K562 (cell line): ENCODE data around the gene SYNGR3. TPM values are rescaled to one million over a fixed set of nuclear protein-coding genes. Genes with fewer than 3 reads are reported as not detected.

ENCODE experiments used
- ATF3 ChIP-seq, 2 experiments: fragments of 450-650 bp in 1 of 2; sonication (generic) in 1 of 2; formaldehyde crosslinking in 1 of 2; IDR thresholded peaks in 1 of 2; conservative IDR thresholded peaks in 1 of 2; 2 replicates each; pipeline versions ENCODE4 v1.6.1 to v1.8.1; 2016 to 2023; ENCODE audit warnings: mild to moderate bottlenecking in 2 of 2, moderate library complexity in 2 of 2, inconsistent platforms in 1 of 2, missing genetic modification reagents in 1 of 2
- DMBX1 ChIP-seq: fragments of 250-450 bp; sonication (Bioruptor Pico); IDR thresholded peaks from 2 replicates; pipeline ENCODE4 v1.8.0; 2022; ENCODE audit warnings: inconsistent platforms, mild to moderate bottlenecking, moderate library complexity, borderline replicate concordance
- E2F6 ChIP-seq, 2 experiments: IDR thresholded peaks; 2 replicates each; pipeline ENCODE4 v1.6.1; 2011; ENCODE audit warnings: borderline replicate concordance in 1 of 2, control low read depth in 1 of 2, low read depth in 1 of 2, low read length in 1 of 2, mild to moderate bottlenecking in 1 of 2, mixed read lengths in 1 of 2, moderate library complexity in 1 of 2; ENCODE audit not compliant: insufficient read depth in 1 of 2, insufficient read length in 1 of 2, poor library complexity in 1 of 2, severe bottlenecking in 1 of 2; ENCODE audit errors: extremely low read depth in 1 of 2
- GATA2 ChIP-seq: sonication (generic); formaldehyde crosslinking; IDR thresholded peaks from 2 replicates; pipeline ENCODE4 v1.4.0; 2020; ENCODE audit warnings: mild to moderate bottlenecking, missing genetic modification reagents
- MEF2D ChIP-seq: conservative IDR thresholded peaks from 2 replicates; pipeline ENCODE4 v1.6.1; 2016; ENCODE audit warnings: low read depth, missing genetic modification characterization, missing compliant biosample characterization
- NCOA1 ChIP-seq: fragments of 450-650 bp; IDR thresholded peaks from 2 replicates; pipeline ENCODE4 v1.6.1; 2016; ENCODE audit warnings: low read depth
- RCOR1 ChIP-seq, 2 experiments: IDR thresholded peaks; 2 replicates each; pipeline ENCODE4 v1.6.1; 2012; ENCODE audit warnings: low read depth in 2 of 2, low read length in 2 of 2, borderline replicate concordance in 1 of 2, improper control_type of control experiment in 1 of 2
- ZBTB43 ChIP-seq: sonication (generic); formaldehyde crosslinking; IDR thresholded peaks from 2 replicates; pipeline ENCODE4 v1.8.0; 2023; ENCODE audit warnings: mild to moderate bottlenecking, missing genetic modification reagents
- ZNF124 ChIP-seq: sonication (generic); formaldehyde crosslinking; IDR thresholded peaks from 2 replicates; pipeline ENCODE4 v1.8.1; 2022; ENCODE audit warnings: missing genetic modification reagents
- ZNF318 ChIP-seq, 2 experiments: fragments of 450-650 bp; IDR thresholded peaks; 2 replicates each; pipeline ENCODE4 v1.6.1; 2016; ENCODE audit warnings: mild to moderate bottlenecking in 2 of 2, borderline replicate concordance in 1 of 2, low read depth in 1 of 2, moderate library complexity in 1 of 2
- ZNF766 ChIP-seq: fragments of 200-800 bp; sonication (Bioruptor generic); conservative IDR thresholded peaks from 2 replicates; pipeline ENCODE4 v1.6.1; 2016; ENCODE audit warnings: missing genetic modification characterization, missing compliant biosample characterization
- polyA plus RNA-seq, 8 experiments: library from polyadenylated mRNA; depleted of rRNA in 4 of 8; stranded (reverse) in 5 of 8; unstranded in 3 of 8; fragments of >200 nt; fragmentation: Nextera tagmentation in 2 of 8; fragmentation: Illumina TruSeq in 1 of 8; extraction: Ambion mirVana in 2 of 8; extraction: Trizol in 1 of 8; gene quantifications; 2 replicates each; pipeline versions ENCODE4 v1.2.1 to v1.2.3, GENCODE V29; 2011 to 2014; ENCODE audit warnings: inconsistent platforms in 1 of 8, missing spikeins in 1 of 8
- total RNA-seq, 7 experiments: library from RNA; depleted of rRNA in 6 of 7; stranded (reverse); fragments of >200 nt in 6 of 7; fragmentation: Illumina TruSeq in 2 of 7; extraction: Trizol in 2 of 7; gene quantifications; 2 replicates each; pipeline versions ENCODE4 v1.2.1 to v1.2.3, GENCODE V29; 2011 to 2021; ENCODE audit warnings: low replicate concordance in 1 of 7
- TF ChIP-seq, protein P1 (sequence below): fragments of 450-650 bp; IDR thresholded peaks from 2 replicates; pipeline ENCODE4 v1.6.1; 2016; ENCODE audit warnings: missing biosample characterization, missing genetic modification characterization

The SYNGR3 gene
- total and polyA plus RNA-seq, 9 of the 15 experiments (the other 6 are each of a cell fraction or from before 2014, with no cell fraction given), result 3.7 to 69.2 (median 36.3) TPM

DNA sequence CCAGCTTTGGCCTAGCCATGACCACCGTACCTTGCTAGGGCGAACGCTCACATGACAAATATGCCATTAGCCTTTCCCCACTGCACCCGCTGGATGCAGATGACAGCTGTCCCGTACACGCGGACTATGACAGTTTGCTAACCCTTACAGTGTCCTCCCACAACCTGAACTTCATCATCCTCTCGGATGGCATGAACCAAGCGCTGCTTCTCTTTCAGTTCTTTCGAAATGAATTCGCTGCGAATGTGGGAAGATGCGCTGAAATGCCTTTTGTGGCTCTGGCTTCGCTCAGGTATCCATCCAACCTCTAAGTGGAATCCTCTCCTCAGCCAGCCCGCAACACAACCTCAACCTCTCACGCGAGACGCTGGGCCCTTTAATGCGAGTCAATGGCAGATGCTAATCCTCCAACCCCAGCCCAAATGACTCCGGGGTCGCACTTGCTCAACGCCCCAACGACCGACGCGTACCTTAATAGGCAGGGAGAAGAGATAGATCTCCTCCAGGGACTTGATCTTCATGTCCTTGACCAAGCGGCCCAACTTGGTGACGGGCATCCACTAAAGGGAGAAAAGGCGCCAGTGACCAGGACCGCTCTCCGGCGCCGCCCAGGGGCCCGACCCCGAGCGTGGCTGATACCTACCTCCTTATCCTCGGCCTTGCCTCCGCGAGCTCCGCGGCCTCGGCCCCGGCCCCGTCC, 25.8 kb upstream of the SYNGR3 start (continued):
- TF ChIP-seq, protein P1, sequence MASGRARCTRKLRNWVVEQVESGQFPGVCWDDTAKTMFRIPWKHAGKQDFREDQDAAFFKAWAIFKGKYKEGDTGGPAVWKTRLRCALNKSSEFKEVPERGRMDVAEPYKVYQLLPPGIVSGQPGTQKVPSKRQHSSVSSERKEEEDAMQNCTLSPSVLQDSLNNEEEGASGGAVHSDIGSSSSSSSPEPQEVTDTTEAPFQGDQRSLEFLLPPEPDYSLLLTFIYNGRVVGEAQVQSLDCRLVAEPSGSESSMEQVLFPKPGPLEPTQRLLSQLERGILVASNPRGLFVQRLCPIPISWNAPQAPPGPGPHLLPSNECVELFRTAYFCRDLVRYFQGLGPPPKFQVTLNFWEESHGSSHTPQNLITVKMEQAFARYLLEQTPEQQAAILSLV (tag), result no peak
- TF ChIP-seq NCOA1 (no peak), ZBTB43 (CRISPR knock-in tag) (peak; percentile 17; the same call in 1 of the 2 replicates), ZNF124 (CRISPR knock-in tag) (no peak), ZNF766 (CRISPR knock-in tag) (no peak), ATF3 (IDR thresholded peaks at IDR 0.05) (no peak), ATF3 (CRISPR knock-in tag; conservative IDR thresholded peaks at IDR 0.05) (peak; percentile 83), MEF2D (tag) (no peak), E2F6 (IDR thresholded peaks at IDR 0.05; ENCODE audit: borderline replicate concordance in 1 of 2, extremely low read depth in 1 of 2, insufficient read depth in 1 of 2, insufficient read length in 1 of 2, low read depth in 1 of 2, low read length in 1 of 2, poor library complexity in 1 of 2, severe bottlenecking in 1 of 2) (no peak), DMBX1 (CRISPR knock-in tag) (0 out of 2 replicates have a peak, but pooled peaks have one; percentile 48), GATA2 (CRISPR knock-in tag) (no peak), ZNF318 (IDR thresholded peaks at IDR 0.05; ENCODE audit: borderline replicate concordance in 1 of 2, low read depth in 1 of 2) (no peak), RCOR1 (IDR thresholded peaks at IDR 0.05; ENCODE audit: borderline replicate concordance in 1 of 2, low read depth in 2 of 2, low read length in 2 of 2) (no peak)
